MM.1S (cell line): ENCODE results near the gene SPATC1L.

Experiments
- DNase-seq: peaks from one replicate; pipeline ENCODE4 v3.0.0-alpha.2; 2015
- H2AFZ ChIP-seq: fragments of 300-600 bp; sonication (generic); 2 replicates; pipeline ENCODE4 v1.6.0; 2016; ENCODE audit warnings: antibody characterized with exemption, low read length
- H3F3A ChIP-seq: fragments of 300-600 bp; sonication (generic); 2 replicates; pipeline ENCODE4 v1.6.1; 2016; ENCODE audit warnings: mild to moderate bottlenecking, antibody characterized with exemption, low read length, moderate library complexity, mixed read lengths; ENCODE audit not compliant: insufficient read depth
- H3K27ac ChIP-seq: fragments of 300-600 bp; sonication (generic); 2 replicates; pipeline ENCODE4 v1.5.1; 2016; ENCODE audit warnings: mild to moderate bottlenecking, low read length
- H3K27me3 ChIP-seq: fragments of 300-600 bp; sonication (generic); replicated peaks from 2 replicates; pipeline ENCODE4 v1.6.0; 2016; ENCODE audit warnings: low read length; ENCODE audit not compliant: insufficient read depth
- H3K36me3 ChIP-seq: fragments of 300-600 bp; sonication (generic); replicated peaks from 2 replicates; pipeline ENCODE4 v1.6.1; 2016; ENCODE audit warnings: mild to moderate bottlenecking, low read length, mixed read lengths; ENCODE audit not compliant: insufficient read depth
- H3K4me1 ChIP-seq: fragments of 300-600 bp; sonication (generic); 2 replicates; pipeline ENCODE4 v1.6.1; 2016; ENCODE audit warnings: low read length, mixed read lengths
- H3K4me2 ChIP-seq: fragments of 300-600 bp; sonication (generic); 2 replicates; pipeline ENCODE4 v1.6.0; 2016; ENCODE audit warnings: low read depth, low read length
- H3K4me3 ChIP-seq: fragments of 300-600 bp; sonication (generic); 2 replicates; pipeline ENCODE4 v1.5.1; 2016; ENCODE audit warnings: low read length, mixed read lengths
- H3K79me2 ChIP-seq: fragments of 300-600 bp; sonication (generic); 2 replicates; pipeline ENCODE4 v1.6.1; 2016; ENCODE audit warnings: mixed run types, low read length, mixed read lengths
- H3K9ac ChIP-seq: fragments of 300-600 bp; sonication (generic); 2 replicates; pipeline ENCODE4 v1.6.1; 2016; ENCODE audit warnings: low read length, mixed read lengths
- H3K9me2 ChIP-seq: fragments of 300-600 bp; sonication (generic); replicated peaks from 2 replicates; pipeline ENCODE4 v1.6.1; 2016; ENCODE audit warnings: mild to moderate bottlenecking, low read length, mixed read lengths; ENCODE audit not compliant: insufficient read depth
- H3K9me3 ChIP-seq: fragments of 300-600 bp; sonication (generic); replicated peaks from 2 replicates; pipeline ENCODE4 v1.6.1; 2016; ENCODE audit warnings: mild to moderate bottlenecking, low read length, mixed read lengths; ENCODE audit not compliant: insufficient read depth
- H4K20me1 ChIP-seq: fragments of 300-600 bp; sonication (generic); 2 replicates; pipeline ENCODE4 v1.6.1; 2016; ENCODE audit warnings: mild to moderate bottlenecking, low read length, moderate library complexity, mixed read lengths; ENCODE audit not compliant: insufficient read depth
- EZH2 ChIP-seq: fragments of 300-600 bp; sonication (generic); optimal IDR thresholded peaks from 2 replicates; pipeline ENCODE3; 2017; ENCODE audit warnings: low read depth, mild to moderate bottlenecking, antibody characterized with exemption, low read length, mixed read lengths
- EZH2phosphoT487 ChIP-seq: fragments of 300-600 bp; sonication (generic); IDR thresholded peaks from 2 replicates; pipeline ENCODE4 v1.6.1; 2018; ENCODE audit warnings: antibody characterized with exemption, low read length
- TF ChIP-seq, protein P1 (sequence below): fragments of 300-600 bp; sonication (generic); IDR thresholded peaks from 2 replicates; pipeline ENCODE4 v1.5.1; 2016; ENCODE audit warnings: antibody characterized with exemption, low read length, mixed read lengths

Gene SPATC1L

DNA sequence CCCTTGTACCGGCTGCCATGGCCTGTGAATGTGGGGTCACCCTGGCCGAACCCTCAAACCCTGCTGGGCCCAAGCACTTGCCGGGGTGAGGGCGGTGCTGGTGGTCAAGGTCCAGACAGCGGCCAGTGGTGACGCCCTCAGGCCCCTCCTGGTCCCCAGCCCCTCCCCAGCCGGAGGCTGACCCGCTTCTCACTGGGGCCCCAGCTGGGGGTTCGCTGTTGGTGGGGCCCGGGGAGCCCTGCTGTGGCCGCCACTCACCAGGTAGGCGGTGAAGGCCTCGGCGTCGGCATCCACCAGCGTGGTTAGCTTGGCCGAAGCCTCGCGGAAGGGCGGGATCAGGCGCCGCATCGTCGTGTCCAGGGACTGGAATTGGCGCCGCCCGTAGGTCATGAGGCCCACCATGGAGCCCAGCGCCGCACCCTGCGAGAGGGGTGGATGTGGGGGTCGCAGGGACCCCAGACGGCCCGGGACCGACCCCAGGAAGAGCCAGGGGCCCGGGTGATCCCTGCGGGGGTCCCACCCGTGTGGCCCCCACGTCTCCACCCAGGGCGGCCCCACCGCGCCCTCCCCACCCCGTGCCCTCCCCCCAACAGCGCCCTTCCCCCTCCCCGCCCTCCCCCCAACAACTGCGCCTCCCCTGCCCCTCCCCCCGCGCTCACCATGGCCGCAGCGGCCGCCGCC is 39.0 kb downstream of the SPATC1L start:
- Histone ChIP-seq H3K4me1 (no peaks in the 10 kb centered on the region), H3K79me2 (no peaks in the 10 kb centered on the region), H3F3A (no peaks in the 10 kb centered on the region), H2AFZ (no peak overlapping the region), H3K27me3 (peaks cover 47% of the 10 kb centered on the region), H3K4me3 (no peak overlapping the region), H3K9ac (no peak overlapping the region), H3K36me3 (no peaks in the 10 kb centered on the region), H3K27ac (no peak overlapping the region), H3K9me2 (no peaks in the 10 kb centered on the region), H3K4me2 (no peak overlapping the region), H3K9me3 (no peaks in the 10 kb centered on the region), H4K20me1 (no peaks in the 10 kb centered on the region)
- no peak for DNase-seq
- TF ChIP-seq, protein P1, sequence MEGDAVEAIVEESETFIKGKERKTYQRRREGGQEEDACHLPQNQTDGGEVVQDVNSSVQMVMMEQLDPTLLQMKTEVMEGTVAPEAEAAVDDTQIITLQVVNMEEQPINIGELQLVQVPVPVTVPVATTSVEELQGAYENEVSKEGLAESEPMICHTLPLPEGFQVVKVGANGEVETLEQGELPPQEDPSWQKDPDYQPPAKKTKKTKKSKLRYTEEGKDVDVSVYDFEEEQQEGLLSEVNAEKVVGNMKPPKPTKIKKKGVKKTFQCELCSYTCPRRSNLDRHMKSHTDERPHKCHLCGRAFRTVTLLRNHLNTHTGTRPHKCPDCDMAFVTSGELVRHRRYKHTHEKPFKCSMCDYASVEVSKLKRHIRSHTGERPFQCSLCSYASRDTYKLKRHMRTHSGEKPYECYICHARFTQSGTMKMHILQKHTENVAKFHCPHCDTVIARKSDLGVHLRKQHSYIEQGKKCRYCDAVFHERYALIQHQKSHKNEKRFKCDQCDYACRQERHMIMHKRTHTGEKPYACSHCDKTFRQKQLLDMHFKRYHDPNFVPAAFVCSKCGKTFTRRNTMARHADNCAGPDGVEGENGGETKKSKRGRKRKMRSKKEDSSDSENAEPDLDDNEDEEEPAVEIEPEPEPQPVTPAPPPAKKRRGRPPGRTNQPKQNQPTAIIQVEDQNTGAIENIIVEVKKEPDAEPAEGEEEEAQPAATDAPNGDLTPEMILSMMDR: no peak
- TF ChIP-seq EZH2phosphoT487 (no peak), EZH2 (no peak)

DNA sequence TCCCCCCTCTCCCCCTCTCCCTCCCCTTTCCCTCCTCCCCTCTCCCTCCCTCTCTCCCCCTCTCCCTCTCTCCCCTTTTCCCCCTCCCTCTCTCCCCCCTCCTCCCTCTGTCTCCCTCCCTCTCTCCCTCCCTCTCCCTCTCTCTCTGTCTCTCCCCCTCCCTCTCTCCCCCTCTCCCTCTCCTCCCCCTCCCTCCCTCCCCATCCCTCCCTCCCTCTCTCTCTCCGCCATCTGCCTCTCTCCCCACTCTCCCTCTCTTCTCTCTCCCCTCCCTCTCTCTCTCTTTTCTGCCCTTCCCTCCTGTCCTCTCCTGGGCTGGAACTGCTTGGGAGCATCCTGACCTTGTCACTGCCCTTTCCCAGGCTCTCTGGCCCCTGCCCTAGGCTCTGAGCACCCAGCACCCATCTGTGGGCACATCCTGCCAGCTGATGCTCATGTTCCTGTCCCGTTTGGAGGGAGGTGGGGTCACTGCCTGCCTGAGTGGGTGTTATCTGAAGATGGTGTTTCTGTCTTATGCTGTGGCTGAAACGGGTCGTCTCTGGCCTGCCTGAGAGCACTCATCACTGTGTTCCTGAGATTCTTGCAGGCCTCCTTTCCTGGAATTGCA is 39.7 kb downstream of the SPATC1L start:
- H3K79me2 ChIP-seq: no peaks in the 10 kb centered on the region
- H3K9ac ChIP-seq: no peak overlapping the region
- H4K20me1 ChIP-seq: no peaks in the 10 kb centered on the region
- no peaks in the 10 kb centered on the region for H3K9me2 ChIP-seq
- H3K4me3 ChIP-seq: no peak overlapping the region
- H3F3A ChIP-seq: no peaks in the 10 kb centered on the region
- no peak overlapping the region for H3K4me2 ChIP-seq
- H3K36me3 ChIP-seq: no peaks in the 10 kb centered on the region
- no peak overlapping the region for H3K27ac ChIP-seq
- DNase-seq: no peak
- TF ChIP-seq EZH2phosphoT487 (no peak), EZH2 (no peak)
- TF ChIP-seq, protein P1: no peak
- H3K4me1 ChIP-seq: no peaks in the 10 kb centered on the region
- peaks cover 47% of the 10 kb centered on the region for H3K27me3 ChIP-seq
- no peaks in the 10 kb centered on the region for H3K9me3 ChIP-seq
- no peak overlapping the region for H2AFZ ChIP-seq

DNA sequence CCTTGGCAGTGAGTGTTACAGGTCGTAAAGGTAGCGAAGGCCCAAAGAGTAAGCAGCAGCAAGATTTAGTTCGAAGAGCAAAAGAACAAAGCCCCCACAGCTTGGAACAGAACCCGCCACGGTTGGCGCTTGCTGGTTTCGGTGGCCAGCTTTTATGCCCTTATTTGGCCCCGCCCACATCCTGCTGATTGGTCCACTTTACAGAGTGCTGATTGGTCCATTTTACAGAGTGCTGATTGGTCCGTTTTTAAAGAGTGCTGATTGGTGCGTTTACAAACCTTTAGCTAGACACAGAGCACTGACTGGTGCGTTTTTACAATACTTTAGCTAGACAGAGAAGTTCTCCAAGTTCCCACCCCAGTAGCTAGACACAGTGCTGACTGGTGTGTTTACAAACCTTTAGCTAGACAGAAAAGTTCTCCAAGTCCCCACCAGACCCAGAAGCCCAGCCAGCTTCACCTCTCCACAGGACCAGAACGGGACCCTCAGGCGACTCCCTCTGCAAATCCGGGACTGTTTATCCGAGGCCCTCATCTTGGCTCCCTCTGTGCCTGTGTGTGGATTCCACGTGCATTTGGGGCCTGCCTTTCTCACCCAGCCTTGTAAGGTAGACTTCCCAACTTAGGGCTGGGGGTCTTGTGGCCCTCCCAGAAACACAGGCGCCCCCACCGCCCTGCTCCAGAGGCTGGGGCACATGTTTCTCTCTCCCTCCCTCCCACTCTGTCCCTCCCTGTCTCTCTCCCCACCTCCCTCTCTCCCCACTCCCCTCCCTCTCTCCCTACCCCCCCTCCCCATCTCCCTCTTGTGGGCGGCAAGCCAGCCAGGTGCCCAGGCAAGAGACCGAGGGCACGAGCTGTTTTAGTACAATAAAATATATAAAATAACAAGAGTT is 41.4 kb downstream of the SPATC1L start:
- H3K4me2 ChIP-seq: no peak overlapping the region
- no peak overlapping the region for H3K9ac ChIP-seq
- H2AFZ ChIP-seq: no peak overlapping the region
- H3K27ac ChIP-seq: no peak overlapping the region
- no peak overlapping the region for H3K4me3 ChIP-seq
- no peak for DNase-seq
- H3K36me3 ChIP-seq: no peaks in the 10 kb centered on the region
- H3K9me2 ChIP-seq: no peaks in the 10 kb centered on the region
- no peaks in the 10 kb centered on the region for H3F3A ChIP-seq
- H3K79me2 ChIP-seq: no peaks in the 10 kb centered on the region
- no peaks in the 10 kb centered on the region for H3K4me1 ChIP-seq
- no peaks in the 10 kb centered on the region for H4K20me1 ChIP-seq
- H3K9me3 ChIP-seq: no peaks in the 10 kb centered on the region
- peaks cover 47% of the 10 kb centered on the region for H3K27me3 ChIP-seq
- TF ChIP-seq, protein P1: no peak
- TF ChIP-seq EZH2phosphoT487 (no peak), EZH2 (no peak)
